GM12878 (cell line): ENCODE data around the gene ANK3. TPM values are rescaled to one million over a fixed set of nuclear protein-coding genes. Genes with fewer than 3 reads are reported as not detected.

ENCODE experiments used
- ATAC-seq: fragments of 200-7000 bp; cut with Tn5 transposase; 3 replicates; pipeline ENCODE4 v1.9.1; 2020; ENCODE audit warnings: mild to moderate bottlenecking, moderate library complexity
- Bru-seq: library from RNA; stranded (reverse); fragments of 400-500 nt; gene quantifications from one replicate; lab custom pipeline; 2021; lab: Mats Ljungman, UMichigan
- BruChase-seq, 2 experiments: library from RNA; stranded (reverse); fragments of 400-500 nt; gene quantifications; one replicate each; lab custom pipeline; 2021; lab: Mats Ljungman, UMichigan
- BruUV-seq: library from RNA; stranded (reverse); fragments of 400-500 nt; replicated peaks from 2 replicates; lab custom pipeline; 2021; lab: Mats Ljungman, UMichigan
- CTCF ChIA-PET: fragments of 300-600 bp; sonication (Branson Sonifier 250); formaldehyde crosslinking; extraction: SDS; loops from one replicate; lab custom pipeline; 2021; ENCODE audit warnings: inconsistent platforms; lab: Yijun Ruan, JAX
- POLR2A ChIA-PET: fragments of 350-600 bp; formaldehyde crosslinking; extraction: SDS; loops from one replicate; lab custom pipeline; 2021; ENCODE audit warnings: inconsistent platforms; lab: Charles Lee
- RAD21 ChIA-PET: fragments of 300-600 bp; sonication (Branson Sonifier 250); formaldehyde crosslinking; loops from one replicate; lab custom pipeline; 2023; ENCODE audit warnings: antibody characterized with exemption; ENCODE audit not compliant: unreplicated experiment; lab: Charles Lee
- SMC1A ChIA-PET: fragments of 300-600 bp; sonication (Branson Sonifier 250); formaldehyde crosslinking; loops from one replicate; lab custom pipeline; 2023; ENCODE audit not compliant: unreplicated experiment, uncharacterized antibody; lab: Charles Lee
- DNase-seq: peaks from one replicate; pipeline ENCODE4 v3.0.0-alpha.2; 2011; ENCODE audit warnings: low read depth, low spot score
- FAIRE-seq: peaks from 3 replicates; lab custom pipeline; 2011; peaks lifted over from hg19 to GRCh38; lab: Jason Lieb, UNC
- H2AFZ ChIP-seq: 2 replicates; pipeline ENCODE4 v1.6.0; 2011; ENCODE audit warnings: low read depth, low read length, control low read depth; ENCODE audit not compliant: control insufficient read depth
- H3K27ac ChIP-seq: 2 replicates; pipeline ENCODE4 v1.5.1; 2011; ENCODE audit warnings: control low read depth; ENCODE audit not compliant: control insufficient read depth, insufficient read depth
- H3K27me3 ChIP-seq, 2 experiments: replicated peaks in 1 of 2; 2 replicates each; pipeline versions ENCODE4 v1.6.0 to v1.6.1; 2011; ENCODE audit warnings: low read length in 1 of 2; ENCODE audit not compliant: control insufficient read depth in 2 of 2, insufficient read depth in 2 of 2
- H3K36me3 ChIP-seq, 2 experiments: 2 replicates each; pipeline ENCODE4 v1.5.1; 2011; ENCODE audit warnings: low read length in 1 of 2; ENCODE audit not compliant: control insufficient read depth in 2 of 2, insufficient read depth in 2 of 2
- H3K4me1 ChIP-seq: 2 replicates; pipeline ENCODE4 v1.6.1; 2011; ENCODE audit warnings: mild to moderate bottlenecking, low read length, moderate library complexity, mixed read lengths; ENCODE audit not compliant: control insufficient read depth, insufficient read depth
- H3K4me2 ChIP-seq: 2 replicates; pipeline ENCODE4 v1.6.0; 2011; ENCODE audit warnings: control low read depth; ENCODE audit not compliant: control insufficient read depth, insufficient read depth
- H3K4me3 ChIP-seq: fragments of 200-600 bp; sonication (generic); 2 replicates; pipeline ENCODE4 v1.5.1; 2016
- H3K79me2 ChIP-seq: 2 replicates; pipeline ENCODE4 v1.6.0; 2011; ENCODE audit warnings: low read length; ENCODE audit not compliant: control insufficient read depth, insufficient read depth
- H3K9ac ChIP-seq: 2 replicates; pipeline ENCODE4 v1.8.0; 2011; ENCODE audit warnings: low read length, control low read depth, mixed read lengths; ENCODE audit not compliant: control insufficient read depth, insufficient read depth
- H3K9me3 ChIP-seq: replicated peaks from 3 replicates; pipeline ENCODE4 v1.5.1; 2011; ENCODE audit warnings: mild to moderate bottlenecking, low read length; ENCODE audit not compliant: control insufficient read depth, insufficient read depth
- H4K20me1 ChIP-seq: 2 replicates; pipeline ENCODE4 v1.6.0; 2011; ENCODE audit not compliant: control insufficient read depth, insufficient read depth
- BCL11A ChIP-seq: IDR thresholded peaks from 2 replicates; pipeline ENCODE4 v1.6.1; 2011; ENCODE audit warnings: low read depth, low read length
- BMI1 ChIP-seq: fragments of 450-650 bp; IDR thresholded peaks from 2 replicates; pipeline ENCODE4 v1.6.1; 2016; ENCODE audit warnings: mild to moderate bottlenecking, moderate library complexity, borderline replicate concordance
- CHD2 ChIP-seq: IDR thresholded peaks from 2 replicates; pipeline ENCODE4 v1.6.1; 2011; ENCODE audit warnings: low read depth, low read length, improper control_type of control experiment, borderline replicate concordance
- E2F4 ChIP-seq: IDR thresholded peaks from 2 replicates; pipeline ENCODE4 v1.6.1; 2012; ENCODE audit warnings: low read depth, low read length, improper control_type of control experiment
- GATAD2B ChIP-seq: fragments of 450-650 bp; conservative IDR thresholded peaks from 2 replicates; pipeline ENCODE4 v1.6.1; 2017; ENCODE audit warnings: low read depth, mild to moderate bottlenecking, moderate library complexity
- RUNX3 ChIP-seq: IDR thresholded peaks from 2 replicates; pipeline ENCODE4 v1.6.1; 2012; ENCODE audit warnings: low read length, inconsistent platforms
- YY1 ChIP-seq: IDR thresholded peaks from 2 replicates; pipeline ENCODE4 v1.6.1; 2011; ENCODE audit warnings: low read depth, mild to moderate bottlenecking, low read length
- ZNF622 ChIP-seq: fragments of 450-650 bp; IDR thresholded peaks from 2 replicates; pipeline ENCODE4 v1.6.1; 2017; ENCODE audit warnings: mild to moderate bottlenecking, inconsistent platforms
- WGBS: methylation state at CpG from one replicate; pipeline ENCODE4 v1.1.6; 2016; ENCODE audit warnings: low lambda C conversion rate; ENCODE audit not compliant: insufficient replicate concordance, insufficient coverage; ENCODE audit errors: missing lambda C conversion rate; 5-methylcytosine and 5-hydroxymethylcytosine counted together
- in situ Hi-C: fragments of 300-500 bp; cut with MboI; formaldehyde crosslinking; loops from 9 replicates; pipeline ENCODE4 v1.14.3; 2018; ENCODE audit warnings: mixed read lengths
- intact Hi-C: fragments of 100-400 bp; cut with micrococcal nuclease; formaldehyde crosslinking; loops from one replicate; pipeline ENCODE4 v1.14.2; 2022; ENCODE audit not compliant: unreplicated experiment
- long read RNA-seq, 2 experiments: library from polyadenylated mRNA; unstranded; transcript quantifications; one replicate each; pipeline ENCODE4 v2.0.0, GENCODE V29; 2019 to 2020
- polyA minus RNA-seq, 3 experiments: library from RNA; depleted of rRNA, polyadenylated mRNA; stranded (reverse); fragments of >200 nt; gene quantifications; 2 replicates each; pipeline ENCODE4 v1.2.3, GENCODE V29; 2011
- polyA plus RNA-seq, 11 experiments: library from polyadenylated mRNA; depleted of rRNA in 4 of 11; unstranded in 6 of 11; stranded (reverse) in 5 of 11; fragments of >200 nt; fragmentation: Nextera tagmentation in 4 of 11; fragmentation: Illumina TruSeq in 1 of 11; extraction: Ambion mirVana in 4 of 11; extraction: Trizol in 1 of 11; gene quantifications; 1 replicate in 1 of 11; 2 replicates in 10 of 11; pipeline versions ENCODE4 v1.2.1 to v1.2.3, GENCODE V29; 2011 to 2016; ENCODE audit warnings: inconsistent platforms in 2 of 11, missing spikeins in 2 of 11, low read depth in 1 of 11
- total RNA-seq, 4 experiments: library from RNA; depleted of rRNA in 3 of 4; stranded (reverse); fragments of >200 nt in 3 of 4; fragmentation: Illumina TruSeq in 1 of 4; extraction: Trizol in 1 of 4; gene quantifications; 2 replicates each; pipeline versions ENCODE4 v1.2.1 to v1.2.3, GENCODE V29; 2013 to 2021

ANK3 gene
- 1.7 and 2.1 TPM in 2 replicates for total RNA-seq (2013; cell fraction: nucleolus; rRNA removed)
- total RNA-seq (2014; rRNA removed) (0.11 TPM in 1 of 2 replicates, not detected in the other), total RNA-seq (2014; rRNA removed; fragmentation: Illumina TruSeq; extraction: Trizol) (0.22 and 0.51 TPM in 2 replicates), total RNA-seq (2021) (0.58 and 0.82 TPM in 2 replicates), polyA plus RNA-seq (2011; rRNA removed) (0.19 and 0.58 TPM in 2 replicates), polyA plus RNA-seq (2014; fragmentation: Illumina TruSeq; extraction: Trizol) (0.14 and 0.24 TPM in 2 replicates), polyA plus RNA-seq (2014; fragmentation: Nextera tagmentation; extraction: Ambion mirVana) (under 1 TPM; 0.06 to 0.07 TPM), polyA plus RNA-seq (2014; rRNA removed) (0.10 TPM in 1 of 2 replicates, not detected in the other), polyA plus RNA-seq (2016; fragmentation: Nextera tagmentation; extraction: Ambion mirVana) (under 1 TPM in 1 of 2 experiments, not detected in 1; 0.20 TPM), polyA minus RNA-seq (2011; rRNA and poly(A)+ RNA removed) (0.29 and 0.46 TPM in 2 replicates), Bru-seq, nascent RNA (percentile 16 among the genes with signal in this experiment), BruChase-seq, experiment 1, labeled RNA remaining after a 6-hour chase (percentile 8 among the genes with signal in this experiment), BruChase-seq, experiment 2, labeled RNA remaining after a 2-hour chase (percentile 15 among the genes with signal in this experiment)
- polyA plus RNA-seq (2011; ENCODE audit: low read depth), result 0.10 TPM
- 0.05 and 0.12 TPM in 2 replicates for polyA plus RNA-seq (2011; cell fraction: cytosol; rRNA removed)
- 0.25 and 0.28 TPM in 2 replicates for polyA plus RNA-seq (2011; cell fraction: nucleus; rRNA removed)
- 0.13 and 0.15 TPM in 2 replicates for polyA plus RNA-seq (2012)
- not detected in 2 replicates for polyA minus RNA-seq (2011; cell fraction: cytosol; rRNA and poly(A)+ RNA removed)
- polyA minus RNA-seq (2011; cell fraction: nucleus; rRNA and poly(A)+ RNA removed), result 0.48 and 0.96 TPM in 2 replicates
- long read RNA-seq, experiment 1, result 0 reads
- long read RNA-seq, experiment 2, partial matches to known transcripts, result 0 of 3 reads
- long read RNA-seq, experiment 2, other reads (novel, unspliced or antisense), result 3 of 3 reads

GRCh38 chr10:60389413-60390025 lies at the start of gene ANK3:
Gene ANK3 (minus strand): TSS chr10:60389875. CDS start chr10:60389538, 337 bp downstream.
- FAIRE-seq, result no peak
- H3K36me3 ChIP-seq, result no peaks in the 10 kb centered on the region
- H4K20me1 ChIP-seq, result no peaks in the 10 kb centered on the region
- no peaks in the 10 kb centered on the region for H3K9me3 ChIP-seq
- intact Hi-C loops, result no loop called here
- TF ChIP-seq YY1, result no peak
- TF ChIP-seq CHD2, result no peak
- TF ChIP-seq GATAD2B, result no peak
- no peak for TF ChIP-seq BMI1
- TF ChIP-seq BCL11A, result no peak
- no peak for TF ChIP-seq RUNX3
- no peak for TF ChIP-seq ZNF622
- TF ChIP-seq E2F4, result no peak
- no peak within 1 kb of the TSS for H3K4me3 ChIP-seq
- H3K27me3 ChIP-seq, result no peaks in the 10 kb centered on the region; a peak in 1 of 4 replicates
- no peak within 1 kb of the TSS for H3K27ac ChIP-seq
- H2AFZ ChIP-seq, result no peak within 1 kb of the TSS
- SMC1A ChIA-PET, result no interaction called here
- no peak within 1 kb of the TSS for H3K9ac ChIP-seq
- WGBS, result 52% methylated on average over 10 of the region's 10 CpGs
- BruUV-seq, result no TSS peak
- no peaks in the 10 kb centered on the region for H3K79me2 ChIP-seq
- CTCF ChIA-PET, result interaction anchor here (0.8 to 1.5 kb wide), 2 partner anchors 14 to 54 kb away, joined by 3 to 5 read pairs; no protein-coding TSS in a partner anchor
- ATAC-seq, result no peak
- H3K4me1 ChIP-seq, result no peaks in the 10 kb centered on the region
- RAD21 ChIA-PET, result no interaction called here
- POLR2A ChIA-PET, result no interaction called here
- H3K4me2 ChIP-seq, result no peak within 1 kb of the TSS
- DNase-seq, result no peak
- in situ Hi-C loops, result no loop called here
